Hematopoietic multipotent progenitor cell treated with erythropoietin and hydrocortisone succinate and interleukin-3 and kit ligand, for 6 days (in vitro differentiated cells): ENCODE measurements around the gene PCBP3.
"Not testable (repeated sequence)": the region's sequence is repeated elsewhere in the genome, so short reads cannot be mapped to it uniquely, and the experiment has no call there.

Experiments used
- DNase-seq: peaks from one replicate; pipeline ENCODE4 v3.0.0-alpha.2; 2015

The PCBP3 gene

GRCh38 chr21:45957981-45958600, 314.6 kb downstream of the PCBP3 start:
- DNase-seq, result no peak

GRCh38 chr21:45959182-45959581, 315.7 kb downstream of the PCBP3 start:
- DNase-seq, result no peak

- no peak for DNase-seq
Observed at GRCh38 chr21:45959779-45960390, 316.4 kb downstream of the PCBP3 start.

GRCh38 chr21:45961408-45961807, 317.9 kb downstream of the PCBP3 start:
- DNase-seq, result not testable (repeated sequence)

GRCh38 chr21:45962531-45963231, 319.2 kb downstream of the PCBP3 start:
- DNase-seq, result no peak

- DNase-seq, result no peak
Observed at GRCh38 chr21:45963232-45963570, 319.7 kb downstream of the PCBP3 start.

GRCh38 chr21:45964649-45965048, 321.1 kb downstream of the PCBP3 start:
- no peak for DNase-seq

GRCh38 chr21:45965084-45965809, 321.7 kb downstream of the PCBP3 start:
- no peak for DNase-seq

- no peak for DNase-seq
Observed at GRCh38 chr21:45966791-45967394, 323.4 kb downstream of the PCBP3 start.

- DNase-seq, result no peak
Observed at GRCh38 chr21:45969921-45970673, 326.6 kb downstream of the PCBP3 start.

- peak; percentile 67 for DNase-seq
Observed at GRCh38 chr21:45970674-45971615, 327.4 kb downstream of the PCBP3 start.

GRCh38 chr21:45971616-45972352, 328.3 kb downstream of the PCBP3 start:
- no peak for DNase-seq

- no peak for DNase-seq
Observed at GRCh38 chr21:45972353-45972715, 328.8 kb downstream of the PCBP3 start.

- no peak for DNase-seq
Observed at GRCh38 chr21:45972716-45973474, 329.4 kb downstream of the PCBP3 start.

- DNase-seq, result peak; percentile 67
Observed at GRCh38 chr21:45973475-45974072, 330.0 kb downstream of the PCBP3 start.

GRCh38 chr21:45974073-45975019, 330.8 kb downstream of the PCBP3 start:
- DNase-seq, result peak; percentile 28

- peak; percentile 9 for DNase-seq
Observed at GRCh38 chr21:45975020-45975666, 331.6 kb downstream of the PCBP3 start.
